HG03442 (cell line): ENCODE measurements around the gene CARMIL3.

Experiments
- ATAC-seq: cut with Tn5 transposase; IDR thresholded peaks from one replicate; pipeline ENCODE4 v1.9.1; 2021; ENCODE audit warnings: mild to moderate bottlenecking, moderate library complexity; ENCODE audit not compliant: unreplicated experiment

Gene CARMIL3

GRCh38 chr14:24075485-24076301, 23.9 kb downstream of the CARMIL3 start:
- no peak for ATAC-seq

GRCh38 chr14:24076302-24076601, 24.4 kb downstream of the CARMIL3 start:
- no peak for ATAC-seq

- ATAC-seq = no peak
These were observed 25.3 kb downstream of the CARMIL3 start for GRCh38 chr14:24077086-24077485.

GRCh38 chr14:24078146-24078545, 26.3 kb downstream of the CARMIL3 start:
- ATAC-seq = no peak

- no peak for ATAC-seq
These were observed 27.8 kb downstream of the CARMIL3 start for GRCh38 chr14:24079491-24080141.

GRCh38 chr14:24080142-24080530, 28.3 kb downstream of the CARMIL3 start:
- ATAC-seq = no peak

- peak; percentile 80 for ATAC-seq
These were observed 29.3 kb downstream of the CARMIL3 start for GRCh38 chr14:24080888-24081738.

GRCh38 chr14:24081739-24082211, 30.0 kb downstream of the CARMIL3 start:
- ATAC-seq = no peak

GRCh38 chr14:24082411-24083080, 30.7 kb downstream of the CARMIL3 start:
- no peak for ATAC-seq

GRCh38 chr14:24083462-24083861, 31.7 kb downstream of the CARMIL3 start:
- no peak for ATAC-seq

- ATAC-seq = no peak
These were observed 32.6 kb downstream of the CARMIL3 start for GRCh38 chr14:24084440-24084839.

- no peak for ATAC-seq
These were observed 33.4 kb downstream of the CARMIL3 start for GRCh38 chr14:24085215-24085614.

- no peak for ATAC-seq
These were observed 34.6 kb downstream of the CARMIL3 start for GRCh38 chr14:24086193-24086955.

- no peak for ATAC-seq
These were observed 35.2 kb downstream of the CARMIL3 start for GRCh38 chr14:24087004-24087403.

- no peak for ATAC-seq
These were observed 36.3 kb downstream of the CARMIL3 start for GRCh38 chr14:24088095-24088494.

- ATAC-seq = no peak
These were observed 38.1 kb downstream of the CARMIL3 start for GRCh38 chr14:24089890-24090289.

- no peak for ATAC-seq
These were observed 40.3 kb downstream of the CARMIL3 start for GRCh38 chr14:24092110-24092504.

- no peak for ATAC-seq
These were observed 40.8 kb downstream of the CARMIL3 start for GRCh38 chr14:24092505-24093206.

- no peak for ATAC-seq
These were observed 41.5 kb downstream of the CARMIL3 start for GRCh38 chr14:24093207-24093900.
